ENCODE results near the gene NXF1.
"Not testable (repeated sequence)": the region's sequence is repeated elsewhere in the genome, so short reads cannot be mapped to it uniquely, and the experiment has no call there.

NXF1 gene

DNA sequence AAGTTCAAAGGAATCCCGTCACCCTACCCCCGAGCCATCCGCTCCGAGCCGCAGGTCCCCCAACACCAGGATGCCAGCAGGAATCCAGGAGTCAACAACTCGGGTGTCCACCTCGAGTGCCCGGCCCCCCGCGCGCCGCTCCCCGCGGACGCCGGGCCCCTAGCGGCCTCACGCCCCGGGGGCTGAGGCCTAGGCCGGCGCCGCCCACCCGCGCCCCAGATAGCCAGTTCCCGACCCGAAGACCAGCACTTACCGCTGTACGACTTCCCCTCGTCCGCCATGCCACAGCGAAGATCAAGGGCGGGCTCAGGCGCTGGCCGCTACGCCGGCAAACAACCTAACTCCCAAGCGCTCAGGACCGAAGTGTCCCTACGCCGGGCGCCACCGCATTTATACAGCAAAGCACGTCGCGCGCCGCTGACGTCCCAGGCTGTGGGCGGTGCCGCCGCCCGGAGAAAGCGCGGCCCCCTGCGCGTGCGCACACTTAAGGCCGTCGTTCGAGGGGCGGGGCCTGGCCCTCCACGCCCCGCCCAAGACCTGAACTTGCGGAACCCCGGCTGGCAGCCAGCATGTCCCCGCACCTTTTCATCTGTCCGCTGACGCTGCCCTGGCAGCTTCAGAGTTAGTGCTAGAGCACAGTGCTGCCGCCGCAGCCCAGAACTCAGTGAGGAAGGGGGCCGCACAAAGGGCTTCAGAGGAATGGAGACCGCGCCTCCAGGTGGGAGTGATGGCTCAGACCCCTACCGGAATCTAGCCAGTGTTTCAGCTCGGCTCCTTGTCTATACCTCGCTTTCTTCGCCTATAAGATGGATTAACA, at the start of gene NXF1:
Gene NXF1 (minus strand): TSS at position 365 of the 817 bp plus-strand sequence. CDS start 84 bp downstream, at position 281.
- DNase-seq: peak in 55 of 56 donors; percentile 63 to 96 (median 91)

- no peak for DNase-seq
These were observed 49.0 kb upstream of the NXF1 start for GRCh38 chr11:62854013-62854824.

DNA sequence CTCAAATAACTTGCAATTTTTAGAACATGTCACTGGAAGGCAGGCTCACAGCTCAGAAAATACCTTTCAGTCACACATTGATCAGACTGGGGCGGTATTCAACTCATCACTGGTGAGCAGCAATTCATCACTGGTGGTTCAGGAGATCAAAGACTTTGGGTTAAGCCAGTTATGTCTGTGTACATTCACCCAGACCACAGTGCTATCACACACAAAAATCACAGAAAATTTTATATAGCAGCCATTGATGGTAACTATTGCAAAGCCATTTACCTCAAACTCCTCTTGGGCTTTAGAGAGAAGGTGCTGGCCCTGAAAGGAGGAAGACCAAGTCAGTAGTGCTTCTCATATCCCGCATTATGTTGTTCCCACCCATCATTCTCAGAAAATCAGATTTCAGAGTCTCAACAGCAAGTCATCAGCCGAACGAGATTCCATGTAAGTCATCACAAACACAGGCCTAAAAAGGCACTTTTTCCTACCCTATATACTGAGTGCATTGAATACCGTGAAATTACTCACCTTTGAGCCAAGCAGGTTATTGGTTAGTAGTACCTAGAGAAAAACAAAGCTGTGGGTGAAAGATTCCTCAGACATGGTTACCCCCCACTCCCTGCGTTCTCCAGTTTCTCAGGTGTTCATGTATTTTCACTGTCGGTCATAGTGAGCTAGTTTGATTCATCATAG, 48.2 kb upstream of the NXF1 start:
- no peak for DNase-seq

DNA sequence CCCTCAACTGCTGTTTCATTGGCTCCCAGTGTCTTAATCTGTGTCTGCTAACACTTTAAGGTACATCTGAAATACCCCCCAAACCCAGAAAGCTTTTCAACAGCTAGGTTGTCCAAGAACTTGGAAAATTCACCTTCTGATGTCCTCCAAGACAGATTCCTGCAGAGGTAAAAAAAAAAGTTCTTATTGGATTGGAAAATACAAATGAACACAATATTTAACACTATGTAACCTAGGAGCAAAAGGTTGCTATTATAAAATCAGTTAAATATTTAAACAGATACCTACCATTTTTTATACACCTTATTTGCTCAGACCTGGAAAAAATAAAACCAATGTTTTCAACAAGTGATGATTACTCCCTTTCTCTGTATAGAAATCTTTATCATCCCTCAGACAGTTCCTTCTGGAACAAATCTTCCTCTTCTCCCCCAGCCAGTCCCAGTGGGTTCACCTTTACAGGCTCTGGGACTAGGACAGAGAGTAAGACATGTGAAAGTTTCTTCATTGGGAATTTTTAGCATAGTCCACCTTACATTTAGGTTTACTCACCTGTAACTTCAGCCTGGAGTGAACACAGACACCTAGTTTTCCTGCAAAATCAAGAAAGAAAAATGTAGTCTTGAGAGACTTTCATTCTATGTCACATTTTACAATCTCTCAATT, 47.4 kb upstream of the NXF1 start:
- no peak for DNase-seq

DNA sequence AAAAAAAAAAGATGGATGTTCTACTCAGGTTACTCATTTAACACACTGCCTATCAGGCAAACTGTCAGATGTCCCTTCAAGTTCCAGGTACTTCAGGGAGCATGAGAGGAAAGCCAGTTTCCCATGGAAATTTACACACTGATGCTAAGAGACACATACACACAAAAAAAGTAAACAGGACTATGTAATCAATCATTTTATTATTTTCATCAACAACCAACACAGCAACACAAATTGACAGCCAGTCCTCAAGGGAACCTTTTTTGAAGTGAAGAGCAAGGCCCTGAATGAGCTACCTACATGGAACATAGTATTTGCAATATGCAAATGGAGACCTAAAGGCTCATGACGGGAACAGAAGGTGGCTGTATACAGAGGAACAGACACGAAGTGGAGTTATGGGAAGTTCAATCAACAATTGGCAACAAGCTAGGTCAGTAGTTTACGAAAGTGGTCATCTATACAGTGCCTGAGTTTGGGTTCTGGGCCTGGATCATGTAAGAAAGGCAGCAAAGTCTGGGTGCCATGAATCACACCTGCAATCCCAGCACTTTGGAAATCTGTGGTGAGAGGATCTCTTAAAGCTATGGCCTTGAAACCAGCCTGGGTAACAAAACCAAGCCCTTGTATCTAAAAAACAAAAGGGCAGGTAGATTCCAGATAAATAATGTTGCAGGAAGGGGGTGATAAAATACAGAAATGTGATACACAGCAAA, 46.7 kb upstream of the NXF1 start:
- no peak for DNase-seq

DNA sequence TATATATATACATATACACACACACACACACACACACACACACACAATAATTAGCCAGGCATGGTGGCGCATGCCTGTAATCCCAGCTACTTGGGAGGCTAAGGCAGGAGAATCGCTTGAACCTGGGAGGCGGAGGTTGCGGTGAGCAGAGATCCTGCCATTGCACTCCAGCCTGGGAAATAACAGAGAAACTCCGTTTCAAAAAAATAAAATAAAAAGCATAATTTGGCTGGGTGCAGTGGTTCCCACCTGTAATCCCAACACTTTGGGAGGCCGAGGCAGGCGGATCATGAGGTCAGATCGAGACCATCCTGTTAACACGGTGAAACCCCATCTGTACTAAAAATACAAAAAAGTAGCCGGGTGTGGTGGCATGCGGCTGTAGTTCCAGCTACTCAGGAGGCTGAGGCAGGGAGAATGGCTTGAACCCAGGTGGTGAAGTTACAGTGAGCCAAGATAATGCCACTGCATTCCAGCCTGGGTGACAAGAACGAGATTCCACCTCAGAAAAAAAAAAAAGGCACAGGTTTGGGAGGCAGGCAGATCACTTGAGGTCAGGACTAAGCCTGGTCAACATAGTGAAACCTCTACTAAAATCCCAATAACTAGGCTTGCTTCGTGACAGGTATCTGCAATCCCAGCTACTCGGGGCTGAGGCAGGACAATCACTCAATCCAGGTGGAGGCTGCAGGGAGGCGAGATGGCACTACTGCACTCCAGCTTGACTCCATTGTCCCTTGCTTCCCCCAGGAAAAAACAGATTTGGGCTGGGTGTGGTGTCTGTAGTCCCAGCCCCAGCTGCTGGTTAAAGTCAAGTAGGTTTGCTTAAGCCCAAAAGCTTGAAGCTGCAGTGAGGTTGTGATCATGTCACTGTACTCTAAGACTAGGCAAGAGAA, 45.9 kb upstream of the NXF1 start:
- no peak for DNase-seq

- DNase-seq: no peak
These were observed 42.6 kb upstream of the NXF1 start for GRCh38 chr11:62847767-62848314.

DNA sequence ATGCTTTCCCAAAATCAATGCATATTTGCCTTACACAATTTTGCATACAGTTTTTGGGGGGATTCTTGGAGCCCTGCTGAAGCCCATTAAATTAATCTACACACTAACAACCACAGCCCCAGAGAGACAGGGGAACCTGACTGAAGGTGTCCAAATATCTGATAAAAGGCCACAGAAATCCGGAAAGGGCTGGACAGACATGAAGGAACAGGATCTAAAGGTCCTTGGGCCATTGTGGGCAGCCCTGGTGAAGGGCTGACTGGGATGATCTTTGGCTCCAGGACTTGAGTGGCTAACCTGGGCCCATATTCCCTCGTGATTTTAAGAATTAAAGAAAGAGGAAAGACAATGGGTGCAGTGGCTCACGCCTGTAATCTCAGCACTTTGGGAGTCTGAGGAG, 40.9 kb upstream of the NXF1 start:
- no peak for DNase-seq

DNA sequence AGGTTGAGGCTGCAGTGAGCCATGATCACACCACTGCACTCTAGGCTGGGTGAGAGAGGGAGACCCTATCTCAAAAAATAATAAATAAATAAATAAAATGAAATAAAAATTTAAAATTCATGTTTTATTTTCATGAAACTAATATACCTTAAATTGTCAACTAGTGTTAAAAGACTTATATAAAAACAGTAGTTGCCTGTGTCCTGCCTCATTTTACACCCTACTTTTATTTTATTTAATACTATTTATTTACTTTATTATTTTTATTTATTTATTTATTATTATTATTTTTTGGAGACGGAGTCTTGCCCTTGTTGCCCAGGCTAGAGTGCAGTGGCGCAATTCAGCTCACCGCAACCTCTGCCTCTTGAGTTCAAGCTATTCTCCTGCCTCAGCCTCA, 38.9 kb upstream of the NXF1 start:
- DNase-seq: no peak

- no peak for DNase-seq
These were observed 38.2 kb upstream of the NXF1 start for GRCh38 chr11:62843466-62843865.

GRCh38 chr11:62842891-62843290, 37.7 kb upstream of the NXF1 start:
- not testable (repeated sequence) for DNase-seq

- DNase-seq: peak in 19 of 56 donors; percentile 16 to 54 (median 42)
These were observed 37.0 kb upstream of the NXF1 start for GRCh38 chr11:62842171-62842741.

GRCh38 chr11:62841361-62842170, 36.3 kb upstream of the NXF1 start:
- DNase-seq: peak; percentile 38 to 93 (median 81)

GRCh38 chr11:62840721-62841360, 35.6 kb upstream of the NXF1 start:
- peak in 45 of 56 donors; percentile 5 to 77 (median 33) for DNase-seq

DNA sequence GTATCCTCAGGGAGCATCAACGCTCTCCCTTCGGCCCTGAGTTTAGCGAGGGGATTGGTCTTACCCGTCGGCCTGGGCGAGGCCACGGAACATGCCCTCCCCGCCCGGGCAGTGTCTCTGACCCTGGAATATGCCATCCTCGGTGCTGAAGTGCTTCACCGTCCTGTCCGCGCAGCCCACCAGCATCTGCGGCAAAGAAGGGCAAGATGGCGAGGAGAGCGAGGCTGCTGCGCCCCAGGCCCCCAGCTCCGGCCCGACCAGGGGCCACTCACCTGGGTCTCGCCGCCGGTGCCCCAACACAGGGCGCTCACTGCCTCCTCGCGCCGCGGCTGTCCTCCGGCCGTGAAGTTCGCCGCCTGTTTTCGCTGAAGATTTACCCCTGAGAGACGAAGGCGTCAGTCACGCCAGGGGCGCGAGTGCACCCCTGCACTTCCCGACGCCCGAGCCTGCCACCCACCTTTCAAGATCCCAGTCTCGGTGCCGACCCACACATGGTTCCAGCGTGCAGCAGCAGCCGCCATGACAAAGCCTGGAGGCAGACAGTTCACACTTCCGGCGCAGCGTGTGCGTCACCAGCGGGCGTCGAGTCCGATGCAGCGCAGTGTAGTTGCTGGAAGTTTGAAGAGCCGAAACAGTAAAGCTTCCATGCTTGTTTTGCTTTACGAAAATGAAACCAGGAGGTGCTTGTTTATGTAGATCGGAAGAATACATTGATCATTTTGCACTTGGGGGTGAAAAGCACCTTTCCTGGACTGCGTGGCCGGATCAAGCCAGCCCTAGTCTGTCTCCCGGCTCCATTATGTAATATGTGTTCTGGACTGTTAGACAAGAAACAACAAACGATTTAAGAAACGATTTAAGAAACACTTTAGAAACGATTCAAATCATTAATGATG, 34.1 kb upstream of the NXF1 start, which contains the start of gene WDR74:
Gene WDR74 (minus strand): TSS at position 541 of the 896 bp plus-strand sequence. CDS start 20 bp downstream, at position 521.
- peak in 55 of 56 donors; percentile 69 to 98 (median 89) for DNase-seq

DNA sequence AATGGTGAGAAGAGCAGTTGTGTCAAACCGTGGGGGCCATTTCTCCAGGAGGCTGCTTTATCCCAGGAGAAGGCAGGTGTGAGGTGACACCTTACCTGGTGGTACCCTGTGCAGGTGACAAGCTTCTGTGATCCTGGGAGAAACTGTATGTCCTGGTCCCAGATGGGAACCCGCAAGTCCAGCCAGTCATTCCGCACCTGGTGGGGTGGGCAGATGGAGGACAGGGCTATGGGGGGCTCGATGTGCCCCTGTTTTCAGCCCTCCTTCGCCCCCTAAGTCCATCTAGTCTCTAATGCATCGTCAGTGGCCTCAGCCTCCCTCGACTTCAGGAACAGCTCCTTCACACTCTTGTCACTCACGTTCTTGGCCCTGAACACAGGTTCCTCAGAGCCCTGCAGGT, 30.1 kb upstream of the NXF1 start:
- no peak for DNase-seq
